Measurements from ENCODE around the gene EDC4.

DNA sequence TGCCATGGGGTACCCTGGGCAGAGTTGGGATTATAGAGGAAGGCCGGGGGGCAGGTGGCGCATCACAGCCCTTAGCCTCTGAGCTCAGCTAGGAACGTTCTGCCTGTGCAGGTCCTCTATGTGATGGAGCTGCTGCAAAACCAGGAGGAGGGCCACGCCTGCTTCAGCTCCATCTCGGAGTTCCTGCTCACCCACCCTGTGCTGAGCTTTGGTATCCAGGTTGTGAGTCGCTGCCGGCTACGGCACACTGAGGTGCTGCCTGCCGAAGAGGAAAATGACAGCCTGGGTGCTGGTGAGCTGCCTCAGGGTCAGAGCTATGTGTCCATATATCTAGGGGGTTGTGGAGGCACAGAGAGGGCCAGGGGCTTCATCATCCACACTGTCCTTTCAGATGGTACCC lies 6.0 kb downstream of the EDC4 start:
- TF ChIP-seq, protein P1, sequence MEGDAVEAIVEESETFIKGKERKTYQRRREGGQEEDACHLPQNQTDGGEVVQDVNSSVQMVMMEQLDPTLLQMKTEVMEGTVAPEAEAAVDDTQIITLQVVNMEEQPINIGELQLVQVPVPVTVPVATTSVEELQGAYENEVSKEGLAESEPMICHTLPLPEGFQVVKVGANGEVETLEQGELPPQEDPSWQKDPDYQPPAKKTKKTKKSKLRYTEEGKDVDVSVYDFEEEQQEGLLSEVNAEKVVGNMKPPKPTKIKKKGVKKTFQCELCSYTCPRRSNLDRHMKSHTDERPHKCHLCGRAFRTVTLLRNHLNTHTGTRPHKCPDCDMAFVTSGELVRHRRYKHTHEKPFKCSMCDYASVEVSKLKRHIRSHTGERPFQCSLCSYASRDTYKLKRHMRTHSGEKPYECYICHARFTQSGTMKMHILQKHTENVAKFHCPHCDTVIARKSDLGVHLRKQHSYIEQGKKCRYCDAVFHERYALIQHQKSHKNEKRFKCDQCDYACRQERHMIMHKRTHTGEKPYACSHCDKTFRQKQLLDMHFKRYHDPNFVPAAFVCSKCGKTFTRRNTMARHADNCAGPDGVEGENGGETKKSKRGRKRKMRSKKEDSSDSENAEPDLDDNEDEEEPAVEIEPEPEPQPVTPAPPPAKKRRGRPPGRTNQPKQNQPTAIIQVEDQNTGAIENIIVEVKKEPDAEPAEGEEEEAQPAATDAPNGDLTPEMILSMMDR (IDR thresholded peaks at IDR 0.05), result no peak
- TF ChIP-seq, protein P2, sequence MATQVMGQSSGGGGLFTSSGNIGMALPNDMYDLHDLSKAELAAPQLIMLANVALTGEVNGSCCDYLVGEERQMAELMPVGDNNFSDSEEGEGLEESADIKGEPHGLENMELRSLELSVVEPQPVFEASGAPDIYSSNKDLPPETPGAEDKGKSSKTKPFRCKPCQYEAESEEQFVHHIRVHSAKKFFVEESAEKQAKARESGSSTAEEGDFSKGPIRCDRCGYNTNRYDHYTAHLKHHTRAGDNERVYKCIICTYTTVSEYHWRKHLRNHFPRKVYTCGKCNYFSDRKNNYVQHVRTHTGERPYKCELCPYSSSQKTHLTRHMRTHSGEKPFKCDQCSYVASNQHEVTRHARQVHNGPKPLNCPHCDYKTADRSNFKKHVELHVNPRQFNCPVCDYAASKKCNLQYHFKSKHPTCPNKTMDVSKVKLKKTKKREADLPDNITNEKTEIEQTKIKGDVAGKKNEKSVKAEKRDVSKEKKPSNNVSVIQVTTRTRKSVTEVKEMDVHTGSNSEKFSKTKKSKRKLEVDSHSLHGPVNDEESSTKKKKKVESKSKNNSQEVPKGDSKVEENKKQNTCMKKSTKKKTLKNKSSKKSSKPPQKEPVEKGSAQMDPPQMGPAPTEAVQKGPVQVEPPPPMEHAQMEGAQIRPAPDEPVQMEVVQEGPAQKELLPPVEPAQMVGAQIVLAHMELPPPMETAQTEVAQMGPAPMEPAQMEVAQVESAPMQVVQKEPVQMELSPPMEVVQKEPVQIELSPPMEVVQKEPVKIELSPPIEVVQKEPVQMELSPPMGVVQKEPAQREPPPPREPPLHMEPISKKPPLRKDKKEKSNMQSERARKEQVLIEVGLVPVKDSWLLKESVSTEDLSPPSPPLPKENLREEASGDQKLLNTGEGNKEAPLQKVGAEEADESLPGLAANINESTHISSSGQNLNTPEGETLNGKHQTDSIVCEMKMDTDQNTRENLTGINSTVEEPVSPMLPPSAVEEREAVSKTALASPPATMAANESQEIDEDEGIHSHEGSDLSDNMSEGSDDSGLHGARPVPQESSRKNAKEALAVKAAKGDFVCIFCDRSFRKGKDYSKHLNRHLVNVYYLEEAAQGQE (IDR thresholded peaks at IDR 0.05; ENCODE audit: insufficient read depth in 1 of 2, low read depth in 2 of 2, low read length in 1 of 2), result no peak
- TF ChIP-seq SIN3A (IDR thresholded peaks at IDR 0.05; ENCODE audit: borderline replicate concordance, insufficient read depth, low read depth, low read length) (no peak), POLR2AphosphoS5 (IDR thresholded peaks at IDR 0.05; ENCODE audit: low read depth, low read length) (no peak), TCF7L2 (IDR thresholded peaks at IDR 0.05; ENCODE audit: low read depth, low read length) (no peak)

All from Panc1 (cell line).